Stimulated activated CD4-positive, alpha-beta T cell treated with anti-CD3 and anti-CD28 coated beads, Interleukin-2, amount 100 ng/mL, for 4 hours (primary cell): ENCODE measurements around the gene KLHDC9.

Source experiments
- DNase-seq: peaks from one replicate; pipeline ENCODE4 v3.0.0-alpha.2; 2020; ENCODE audit warnings: low read depth

The KLHDC9 gene

DNA sequence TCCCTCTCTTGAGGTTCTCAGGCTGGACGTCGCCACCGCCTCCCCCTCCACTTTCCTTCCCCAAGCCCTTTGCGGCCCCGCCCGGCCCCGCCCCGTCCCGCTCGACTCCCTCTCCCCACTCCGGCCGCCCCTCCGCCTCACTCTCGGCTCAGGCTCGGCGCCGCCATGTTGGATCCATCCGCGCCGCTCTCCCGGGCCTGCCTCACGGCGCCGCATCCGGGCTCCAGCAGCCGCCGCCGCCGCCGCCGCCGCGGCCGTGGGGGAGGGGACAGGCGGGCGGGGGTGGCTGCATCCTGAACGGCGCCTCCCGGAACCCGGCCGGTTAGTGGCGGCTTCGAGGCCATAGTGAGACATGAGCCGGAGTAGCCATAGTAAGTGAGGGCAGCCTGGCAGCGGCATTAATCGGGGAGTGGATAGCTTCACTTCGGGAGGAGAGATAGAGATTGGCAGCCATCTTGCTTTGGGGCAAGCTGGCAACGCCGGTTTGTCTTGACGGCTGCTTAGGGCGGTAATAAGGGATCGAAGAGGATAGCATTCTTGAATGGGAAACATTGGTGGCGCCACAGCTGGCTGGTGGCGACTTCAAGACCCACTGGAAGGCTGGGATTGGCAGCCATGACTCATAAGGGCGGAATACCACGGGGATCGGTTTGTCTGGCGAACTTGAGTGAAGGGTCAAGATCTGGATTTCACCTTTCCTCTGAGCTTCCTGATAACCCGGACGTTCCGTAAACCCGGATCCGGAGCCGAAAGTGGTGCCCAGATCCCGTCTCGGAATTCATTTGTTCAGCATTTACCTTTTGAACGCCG lies 34.5 kb downstream of the KLHDC9 start, which contains the start of gene DEDD:
DEDD (minus strand) TSS at position 258 of the 810 bp plus-strand sequence. CDS start 8,205 bp downstream, outside the sequence.
- DNase-seq = peak; percentile 88

DNA sequence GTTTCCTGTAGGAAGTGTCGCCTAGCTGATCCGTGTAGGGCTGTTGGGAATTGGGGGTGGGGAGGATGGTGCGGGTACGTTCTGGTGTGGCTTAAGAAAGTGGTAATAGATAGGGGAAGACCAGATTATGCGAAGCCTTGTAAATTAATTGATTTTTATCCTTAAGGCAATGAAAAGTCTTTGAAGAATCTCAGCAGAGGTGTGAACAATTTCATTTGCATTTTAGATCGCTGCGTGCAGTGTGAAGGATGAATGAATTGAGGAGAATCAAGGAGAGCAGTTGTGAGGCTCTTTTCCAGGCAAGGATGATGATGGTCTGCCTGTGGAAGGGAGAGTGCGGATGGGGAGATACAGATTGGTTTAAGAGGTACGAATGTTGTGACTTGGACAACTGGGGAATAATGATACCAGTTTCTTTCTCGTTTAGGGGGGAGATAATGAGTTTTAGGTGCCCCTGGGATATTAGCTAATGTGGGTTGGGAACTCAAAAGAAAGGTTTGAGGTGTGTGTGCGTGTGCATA lies 35.1 kb downstream of the KLHDC9 start:
- DNase-seq = no peak

DNA sequence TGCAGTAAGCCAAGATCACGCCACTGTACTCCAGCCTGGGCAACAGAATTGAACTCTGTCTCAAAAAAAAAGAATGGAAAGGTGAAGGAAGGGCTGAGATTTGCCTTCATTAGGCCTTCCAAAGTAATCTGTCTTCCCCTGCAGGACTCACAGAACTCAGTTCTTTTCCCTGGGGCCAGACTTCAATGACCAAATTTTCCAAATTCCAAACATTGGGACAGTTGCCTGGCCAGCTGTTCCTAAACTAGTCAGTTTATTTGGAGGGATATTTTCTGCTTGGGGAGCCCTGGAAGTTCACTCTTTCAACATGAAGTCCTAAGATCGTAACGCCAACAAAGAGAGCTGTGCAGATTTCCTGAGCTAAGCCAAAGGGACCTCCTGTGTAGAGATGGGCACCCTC lies 39.7 kb downstream of the KLHDC9 start:
- no peak for DNase-seq

DNA sequence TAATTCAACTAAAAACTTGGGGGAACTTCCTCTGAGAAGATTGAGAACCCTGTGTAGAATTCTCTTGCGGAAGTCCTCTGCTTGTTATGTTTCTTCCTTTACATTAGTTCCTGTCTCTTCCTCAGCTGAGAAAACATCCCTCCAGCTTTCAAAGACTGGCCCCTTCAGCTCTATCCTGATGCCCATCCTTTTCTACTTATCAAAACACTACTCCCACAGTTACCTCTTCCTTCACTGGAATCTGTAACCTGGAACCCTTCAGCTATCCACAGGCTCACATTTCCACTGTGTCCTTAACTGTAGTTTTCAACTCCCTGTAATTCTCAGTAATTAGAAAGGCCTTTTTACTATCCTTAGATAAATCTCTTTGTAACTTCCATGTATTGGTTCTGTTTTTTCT lies 40.3 kb downstream of the KLHDC9 start:
- no peak for DNase-seq

DNA sequence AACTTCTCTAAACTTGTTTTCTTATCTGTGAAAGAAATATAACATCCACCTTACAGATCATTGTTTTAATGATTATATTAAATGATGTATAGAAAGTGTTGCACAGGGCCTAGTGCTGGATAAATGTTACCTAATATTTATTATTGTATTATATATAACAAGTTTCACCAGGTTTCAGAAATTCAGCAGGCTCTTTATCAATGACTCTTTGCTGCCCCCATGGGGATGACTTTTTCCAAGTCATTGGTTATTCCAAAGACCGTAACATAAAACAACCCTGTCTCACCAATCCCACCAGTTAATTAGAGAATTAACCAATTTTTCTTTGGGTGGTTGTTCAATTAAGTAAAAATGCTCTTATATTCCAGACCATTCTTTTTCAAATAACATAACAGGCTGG lies 41.6 kb downstream of the KLHDC9 start:
- no peak for DNase-seq

DNA sequence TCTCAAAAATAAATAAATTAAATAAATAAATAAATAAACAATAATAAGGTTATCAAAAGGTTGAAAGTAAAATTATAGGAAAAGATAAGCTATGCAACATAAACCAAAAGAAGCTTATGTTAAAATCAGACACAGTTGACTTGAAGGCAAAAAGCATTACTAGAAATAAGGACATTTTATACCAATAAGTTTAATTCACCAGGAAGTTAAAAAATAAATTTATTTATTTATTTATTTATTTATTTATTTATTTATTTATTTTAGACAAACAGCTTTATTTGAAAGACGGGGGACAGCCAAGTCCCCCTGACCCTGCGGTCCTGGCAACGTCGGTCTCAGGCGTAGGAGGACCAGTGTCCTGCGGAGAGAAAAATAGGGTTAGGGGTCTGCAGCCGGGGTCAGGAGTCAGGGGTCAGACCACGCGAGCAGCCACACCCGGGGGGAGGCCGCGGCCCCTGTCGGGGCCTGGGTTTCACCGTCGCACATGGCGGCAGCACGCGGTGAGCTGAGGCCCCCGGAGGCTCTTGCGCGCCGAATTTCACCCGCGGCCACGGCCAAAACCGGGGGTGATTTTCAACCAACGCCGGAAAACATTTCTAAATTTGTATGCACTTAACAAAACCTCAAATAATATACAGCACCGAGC lies 42.7 kb downstream of the KLHDC9 start:
- no peak for DNase-seq

DNA sequence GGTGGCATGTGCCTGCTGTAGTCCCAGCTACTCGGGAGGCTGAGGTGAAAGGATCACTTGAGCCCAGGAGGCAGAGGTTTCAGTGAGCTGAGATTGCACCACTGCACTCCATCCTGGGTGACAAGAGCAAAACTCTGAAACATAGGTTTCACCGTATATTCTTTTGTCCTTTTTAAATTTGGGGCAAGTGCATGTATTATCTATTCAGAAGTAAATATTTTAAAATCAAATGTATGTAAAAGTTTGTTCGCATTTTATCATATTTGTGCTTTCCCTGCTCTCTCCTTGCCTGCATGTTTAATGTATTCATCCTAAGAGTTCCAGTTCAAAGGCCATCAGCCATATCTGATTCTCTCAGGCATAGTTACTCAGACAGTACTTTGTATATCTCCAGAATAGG lies 47.7 kb downstream of the KLHDC9 start:
- DNase-seq = no peak
